ENCODE measurements around the gene TMEM272. TPM values are rescaled to one million over a fixed set of nuclear protein-coding genes. Genes with fewer than 3 reads are reported as not detected.

TMEM272 gene
- total and polyA plus RNA-seq, 2 donors (not counting 3 experiments of a cell fraction or from before 2014, with no cell fraction given) = not detected

DNA sequence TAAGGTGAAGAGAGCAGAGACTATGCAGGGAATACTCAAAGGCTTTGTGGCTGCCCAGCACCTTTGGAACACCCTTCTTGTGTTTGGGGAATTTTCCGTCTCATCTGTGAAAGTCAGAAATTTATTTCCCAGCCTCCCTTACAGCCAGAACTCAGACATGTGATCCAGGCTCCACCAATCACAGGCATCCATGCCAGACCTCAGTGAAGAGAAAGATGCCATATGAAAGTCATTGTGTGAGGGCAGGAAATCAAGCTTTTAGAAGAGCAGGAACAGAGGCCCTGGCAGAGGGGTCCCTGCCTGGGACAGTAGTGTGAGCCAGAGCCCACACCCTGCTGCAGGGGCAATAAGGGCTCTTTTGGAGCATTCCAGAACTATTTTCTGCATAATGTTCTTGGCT lies 28.9 kb upstream of the TMEM272 start:
- FAIRE-seq (no peak), DNase-seq (ENCODE audit: low read depth, low spot score) (no peak)
- no peak overlapping the region for H2AFZ ChIP-seq (ENCODE audit: low read depth, low read length)
- ChIA-PET CTCF (interaction anchor here (1.4 to 1.5 kb wide), 2 partner anchors 22 to 29 kb away, joined by 3 to 5 read pairs; partner anchors contain the start of gene TMEM272), POLR2A (no interaction called here)
- H3K4me2 ChIP-seq (ENCODE audit: insufficient read depth, low read length) = no peak overlapping the region
- no TSS peak for BruUV-seq (replicated peaks)
- dilution Hi-C loops (cut with MboI; ENCODE audit: extremely low pct_ligation_motif_present, low sequenced_read_pairs) (no loop called here), intact Hi-C loops (cut with micrococcal nuclease) (no loop called here)
- no peak overlapping the region for H3K4me3 ChIP-seq (replicated peaks in 1 of 3; ENCODE audit: insufficient read depth in 1 of 3, low read depth in 1 of 3, low read length in 3 of 3)
- H3K9ac ChIP-seq (replicated peaks; ENCODE audit: extremely low read depth, insufficient read depth, low read length) = no peak overlapping the region
- peaks cover 6 to 19% of the 10 kb centered on the region in 2 experiments for H3K27me3 ChIP-seq (ENCODE audit: control insufficient read depth in 2 of 2, insufficient read depth in 2 of 2, low read length in 2 of 2)
- no peaks in the 10 kb centered on the region for H4K20me1 ChIP-seq (replicated peaks; ENCODE audit: control insufficient read depth, extremely low read depth, insufficient read depth, low read length)
- H3K79me2 ChIP-seq (ENCODE audit: control insufficient read depth, insufficient read depth, low read length) = no peaks in the 10 kb centered on the region
- no peaks in the 10 kb centered on the region for H3K36me3 ChIP-seq (ENCODE audit: control insufficient read depth in 2 of 2, extremely low read depth in 1 of 2, insufficient read depth in 2 of 2, low read length in 2 of 2)
- no peaks in the 10 kb centered on the region for H3K9me3 ChIP-seq (replicated peaks; ENCODE audit: control insufficient read depth, insufficient read depth, low read length)
- no peak overlapping the region for H3K27ac ChIP-seq (ENCODE audit: insufficient read depth, low read depth, low read length)
- TF ChIP-seq POLR2A (IDR thresholded peaks at IDR 0.05; ENCODE audit: low read depth, low read length) = no peak
- no peaks in the 10 kb centered on the region for H3K9me1 ChIP-seq (replicated peaks; ENCODE audit: control insufficient read depth, extremely low read depth, insufficient read depth, low read length)
- no peaks in the 10 kb centered on the region for H3K4me1 ChIP-seq (ENCODE audit: control insufficient read depth, extremely low read depth, insufficient read depth, low read length)

DNA sequence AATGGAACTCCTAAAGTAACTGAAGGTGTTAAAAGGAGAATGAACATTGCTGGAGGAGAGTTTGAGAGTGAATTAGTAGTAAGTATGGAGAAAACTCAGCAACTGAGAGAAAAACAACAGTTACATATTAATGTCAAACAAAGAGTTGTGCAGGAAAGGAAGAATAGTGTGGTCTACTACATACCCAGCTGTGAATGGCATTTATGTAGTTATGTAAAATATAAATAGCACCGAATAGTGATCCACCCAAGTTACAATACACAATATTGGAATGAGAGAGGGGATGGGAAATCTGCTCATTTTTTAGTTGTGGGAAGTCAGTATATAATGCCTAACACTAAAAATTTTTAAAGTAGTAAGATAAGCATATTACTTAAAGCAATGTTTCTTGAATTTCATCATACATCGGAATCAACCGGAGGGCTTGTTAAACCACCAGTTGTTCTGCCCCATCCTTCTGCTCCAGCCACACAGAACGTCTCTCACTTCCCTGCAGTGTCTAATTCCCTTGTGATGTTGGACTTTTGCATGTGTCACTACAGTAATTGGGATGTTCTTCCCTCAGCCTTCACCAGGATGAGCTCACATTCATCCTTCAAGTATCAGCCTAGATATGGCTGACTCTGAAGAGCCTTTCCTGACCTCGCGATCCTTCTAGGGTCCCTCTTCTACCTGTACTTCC lies 28.3 kb upstream of the TMEM272 start:
- no peaks in the 10 kb centered on the region for H4K20me1 ChIP-seq (replicated peaks; ENCODE audit: control insufficient read depth, extremely low read depth, insufficient read depth, low read length)
- peaks cover 6 to 22% of the 10 kb centered on the region in 2 experiments for H3K27me3 ChIP-seq (ENCODE audit: control insufficient read depth in 2 of 2, insufficient read depth in 2 of 2, low read length in 2 of 2)
- no peak overlapping the region for H2AFZ ChIP-seq (ENCODE audit: low read depth, low read length)
- H3K9ac ChIP-seq (replicated peaks; ENCODE audit: extremely low read depth, insufficient read depth, low read length) = no peak overlapping the region
- BruUV-seq (replicated peaks) = no TSS peak
- no peaks in the 10 kb centered on the region for H3K9me3 ChIP-seq (replicated peaks; ENCODE audit: control insufficient read depth, insufficient read depth, low read length)
- TF ChIP-seq GATA2 (IDR thresholded peaks at IDR 0.05; ENCODE audit: insufficient read depth, insufficient read length, low read depth, low read length) = no peak
- no peak for TF ChIP-seq EZH2 (IDR thresholded peaks at IDR 0.05; ENCODE audit: borderline replicate concordance, low read depth, low read length, severe bottlenecking)
- no peak for TF ChIP-seq FOS (IDR thresholded peaks at IDR 0.05; ENCODE audit: borderline replicate concordance, insufficient read depth, low read length)
- no peak for TF ChIP-seq MYC (IDR thresholded peaks at IDR 0.05; ENCODE audit: low read depth, low read length)
- no peak for TF ChIP-seq POLR2A (IDR thresholded peaks at IDR 0.05; ENCODE audit: low read depth, low read length)
- no peak for TF ChIP-seq POLR2AphosphoS5 (IDR thresholded peaks at IDR 0.05; ENCODE audit: insufficient read depth, low read depth, low read length)
- TF ChIP-seq, protein P1, sequence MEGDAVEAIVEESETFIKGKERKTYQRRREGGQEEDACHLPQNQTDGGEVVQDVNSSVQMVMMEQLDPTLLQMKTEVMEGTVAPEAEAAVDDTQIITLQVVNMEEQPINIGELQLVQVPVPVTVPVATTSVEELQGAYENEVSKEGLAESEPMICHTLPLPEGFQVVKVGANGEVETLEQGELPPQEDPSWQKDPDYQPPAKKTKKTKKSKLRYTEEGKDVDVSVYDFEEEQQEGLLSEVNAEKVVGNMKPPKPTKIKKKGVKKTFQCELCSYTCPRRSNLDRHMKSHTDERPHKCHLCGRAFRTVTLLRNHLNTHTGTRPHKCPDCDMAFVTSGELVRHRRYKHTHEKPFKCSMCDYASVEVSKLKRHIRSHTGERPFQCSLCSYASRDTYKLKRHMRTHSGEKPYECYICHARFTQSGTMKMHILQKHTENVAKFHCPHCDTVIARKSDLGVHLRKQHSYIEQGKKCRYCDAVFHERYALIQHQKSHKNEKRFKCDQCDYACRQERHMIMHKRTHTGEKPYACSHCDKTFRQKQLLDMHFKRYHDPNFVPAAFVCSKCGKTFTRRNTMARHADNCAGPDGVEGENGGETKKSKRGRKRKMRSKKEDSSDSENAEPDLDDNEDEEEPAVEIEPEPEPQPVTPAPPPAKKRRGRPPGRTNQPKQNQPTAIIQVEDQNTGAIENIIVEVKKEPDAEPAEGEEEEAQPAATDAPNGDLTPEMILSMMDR (IDR thresholded peaks at IDR 0.05; ENCODE audit: extremely low read depth in 1 of 2, insufficient read depth in 1 of 2, low read depth in 1 of 2, low read length in 2 of 2) = no peak
- no peak for TF ChIP-seq JUN (IDR thresholded peaks at IDR 0.05; ENCODE audit: borderline replicate concordance, insufficient read depth, insufficient read length, low read depth)
- H3K36me3 ChIP-seq (ENCODE audit: control insufficient read depth in 2 of 2, extremely low read depth in 1 of 2, insufficient read depth in 2 of 2, low read length in 2 of 2) = no peaks in the 10 kb centered on the region
- intact Hi-C loops (cut with micrococcal nuclease) (no loop called here), dilution Hi-C loops (cut with MboI; ENCODE audit: extremely low pct_ligation_motif_present, low sequenced_read_pairs) (no loop called here)
- DNase-seq (ENCODE audit: low read depth, low spot score) (no peak), FAIRE-seq (no peak)
- no peaks in the 10 kb centered on the region for H3K79me2 ChIP-seq (ENCODE audit: control insufficient read depth, insufficient read depth, low read length)
- CTCF ChIA-PET = interaction anchor here (1.4 to 1.9 kb wide), 3 partner anchors 22 to 28 kb away, joined by 3 to 5 read pairs (median 4); partner anchors contain the start of gene TMEM272
- POLR2A ChIA-PET = no interaction called here
- no peak overlapping the region for H3K4me2 ChIP-seq (ENCODE audit: insufficient read depth, low read length)
- H3K4me3 ChIP-seq (replicated peaks in 1 of 3; ENCODE audit: insufficient read depth in 1 of 3, low read depth in 1 of 3, low read length in 3 of 3) = no peak overlapping the region
- no peaks in the 10 kb centered on the region for H3K4me1 ChIP-seq (ENCODE audit: control insufficient read depth, extremely low read depth, insufficient read depth, low read length)
- no peak overlapping the region for H3K27ac ChIP-seq (ENCODE audit: insufficient read depth, low read depth, low read length)
- no peaks in the 10 kb centered on the region for H3K9me1 ChIP-seq (replicated peaks; ENCODE audit: control insufficient read depth, extremely low read depth, insufficient read depth, low read length)

Measured in endothelial cell of umbilical vein (primary cell).